HL-60 (cell line): ENCODE results near the gene ECEL1.

Experiments used
- GABPA ChIP-seq: IDR thresholded peaks from 2 replicates; pipeline ENCODE4 v1.6.1; 2012; ENCODE audit warnings: low read depth
- POLR2AphosphoS5 ChIP-seq: IDR thresholded peaks from 2 replicates; pipeline ENCODE4 v1.6.1; 2012; ENCODE audit warnings: low read depth
- TF ChIP-seq, protein P1 (sequence below): IDR thresholded peaks from one replicate; pipeline ENCODE4 v1.5.1; 2011; ENCODE audit warnings: low read length, control low read depth, inconsistent platforms; ENCODE audit not compliant: insufficient read depth

DNA sequence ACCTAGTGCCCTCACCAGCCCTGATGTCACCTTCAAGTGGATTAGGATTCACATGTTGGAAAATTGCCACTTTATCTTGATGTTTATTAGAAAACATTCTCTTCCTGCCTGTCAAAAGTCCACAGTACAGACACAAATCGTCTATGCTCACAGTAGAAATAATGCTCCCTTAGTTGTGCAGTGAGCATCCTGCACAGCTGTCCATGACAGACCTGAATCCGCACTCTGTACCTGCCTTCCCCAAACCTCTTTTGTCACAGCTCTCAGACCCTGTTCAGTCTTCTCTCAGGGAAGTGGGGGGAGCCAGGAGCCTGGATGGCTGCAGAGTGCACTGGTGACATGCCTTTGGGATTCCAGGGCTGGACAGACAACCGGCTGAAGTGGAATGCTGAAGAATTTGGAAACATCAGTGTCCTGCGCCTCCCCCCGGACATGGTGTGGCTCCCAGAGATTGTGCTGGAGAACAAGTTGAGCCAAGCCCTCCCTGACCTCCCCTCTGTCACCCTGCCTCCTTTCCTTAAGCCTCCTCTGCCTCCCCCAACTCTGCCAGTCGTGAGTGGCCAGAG lies 40.4 kb upstream of the ECEL1 start:
- TF ChIP-seq, protein P1, sequence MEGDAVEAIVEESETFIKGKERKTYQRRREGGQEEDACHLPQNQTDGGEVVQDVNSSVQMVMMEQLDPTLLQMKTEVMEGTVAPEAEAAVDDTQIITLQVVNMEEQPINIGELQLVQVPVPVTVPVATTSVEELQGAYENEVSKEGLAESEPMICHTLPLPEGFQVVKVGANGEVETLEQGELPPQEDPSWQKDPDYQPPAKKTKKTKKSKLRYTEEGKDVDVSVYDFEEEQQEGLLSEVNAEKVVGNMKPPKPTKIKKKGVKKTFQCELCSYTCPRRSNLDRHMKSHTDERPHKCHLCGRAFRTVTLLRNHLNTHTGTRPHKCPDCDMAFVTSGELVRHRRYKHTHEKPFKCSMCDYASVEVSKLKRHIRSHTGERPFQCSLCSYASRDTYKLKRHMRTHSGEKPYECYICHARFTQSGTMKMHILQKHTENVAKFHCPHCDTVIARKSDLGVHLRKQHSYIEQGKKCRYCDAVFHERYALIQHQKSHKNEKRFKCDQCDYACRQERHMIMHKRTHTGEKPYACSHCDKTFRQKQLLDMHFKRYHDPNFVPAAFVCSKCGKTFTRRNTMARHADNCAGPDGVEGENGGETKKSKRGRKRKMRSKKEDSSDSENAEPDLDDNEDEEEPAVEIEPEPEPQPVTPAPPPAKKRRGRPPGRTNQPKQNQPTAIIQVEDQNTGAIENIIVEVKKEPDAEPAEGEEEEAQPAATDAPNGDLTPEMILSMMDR, result no peak
- no peak for TF ChIP-seq GABPA
- TF ChIP-seq POLR2AphosphoS5, result no peak
